ENCODE measurements around the gene HUS1. TPM values are rescaled to one million over a fixed set of nuclear protein-coding genes. Genes with fewer than 3 reads are reported as not detected.

The HUS1 gene
- total RNA-seq, 1 donor from 2014 or later: 40.6 TPM

GRCh38 chr7:47952224-47952623 lies 27.2 kb downstream of the HUS1 start:
- Mint-ChIP-seq H3K4me3 (ENCODE audit: unreplicated experiment) (no peak overlapping the region), H3K4me1 (ENCODE audit: low read depth, unreplicated experiment) (no peaks in the 10 kb centered on the region), H3K9me3 (ENCODE audit: unreplicated experiment) (no peaks in the 10 kb centered on the region), H3K27ac (ENCODE audit: unreplicated experiment) (no peak overlapping the region), H3K27me3 (ENCODE audit: unreplicated experiment) (peaks cover 1% of the 10 kb centered on the region), H3K36me3 (ENCODE audit: unreplicated experiment) (no peaks in the 10 kb centered on the region)
- DNase-seq: no peak
- TF ChIP-seq, protein P1, sequence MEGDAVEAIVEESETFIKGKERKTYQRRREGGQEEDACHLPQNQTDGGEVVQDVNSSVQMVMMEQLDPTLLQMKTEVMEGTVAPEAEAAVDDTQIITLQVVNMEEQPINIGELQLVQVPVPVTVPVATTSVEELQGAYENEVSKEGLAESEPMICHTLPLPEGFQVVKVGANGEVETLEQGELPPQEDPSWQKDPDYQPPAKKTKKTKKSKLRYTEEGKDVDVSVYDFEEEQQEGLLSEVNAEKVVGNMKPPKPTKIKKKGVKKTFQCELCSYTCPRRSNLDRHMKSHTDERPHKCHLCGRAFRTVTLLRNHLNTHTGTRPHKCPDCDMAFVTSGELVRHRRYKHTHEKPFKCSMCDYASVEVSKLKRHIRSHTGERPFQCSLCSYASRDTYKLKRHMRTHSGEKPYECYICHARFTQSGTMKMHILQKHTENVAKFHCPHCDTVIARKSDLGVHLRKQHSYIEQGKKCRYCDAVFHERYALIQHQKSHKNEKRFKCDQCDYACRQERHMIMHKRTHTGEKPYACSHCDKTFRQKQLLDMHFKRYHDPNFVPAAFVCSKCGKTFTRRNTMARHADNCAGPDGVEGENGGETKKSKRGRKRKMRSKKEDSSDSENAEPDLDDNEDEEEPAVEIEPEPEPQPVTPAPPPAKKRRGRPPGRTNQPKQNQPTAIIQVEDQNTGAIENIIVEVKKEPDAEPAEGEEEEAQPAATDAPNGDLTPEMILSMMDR (IDR thresholded peaks at IDR 0.05; ENCODE audit: partially characterized antibody, unreplicated experiment): no peak

DNA sequence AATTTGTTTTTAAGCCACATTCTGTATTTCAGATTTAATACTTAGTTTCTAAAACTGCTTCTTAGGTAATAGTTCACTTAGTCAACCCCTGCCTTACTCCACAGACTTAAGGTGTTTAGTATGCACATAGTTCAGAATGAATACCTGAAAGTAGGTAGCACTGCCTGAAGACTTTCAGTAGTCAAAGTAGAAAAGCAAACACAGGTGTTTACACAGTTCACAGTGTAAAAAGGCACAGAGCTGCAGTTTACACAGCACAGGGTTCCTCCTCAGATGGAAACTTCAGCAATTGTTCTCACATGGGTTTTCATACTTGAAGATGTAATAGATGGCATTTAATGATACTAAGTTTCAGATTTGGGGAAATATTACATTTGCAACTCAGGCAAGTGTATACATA lies 28.0 kb downstream of the HUS1 start:
- TF ChIP-seq, protein P1 (IDR thresholded peaks at IDR 0.05; ENCODE audit: partially characterized antibody, unreplicated experiment): no peak
- H3K27ac Mint-ChIP-seq (ENCODE audit: unreplicated experiment): no peak overlapping the region
- H3K36me3 Mint-ChIP-seq (ENCODE audit: unreplicated experiment): no peaks in the 10 kb centered on the region
- H3K9me3 Mint-ChIP-seq (ENCODE audit: unreplicated experiment): no peaks in the 10 kb centered on the region
- DNase-seq: no peak
- peaks cover 4% of the 10 kb centered on the region for H3K4me1 Mint-ChIP-seq (ENCODE audit: low read depth, unreplicated experiment)
- H3K4me3 Mint-ChIP-seq (ENCODE audit: unreplicated experiment): no peak overlapping the region
- peaks cover 1% of the 10 kb centered on the region for H3K27me3 Mint-ChIP-seq (ENCODE audit: unreplicated experiment)

- Mint-ChIP-seq H3K4me1 (ENCODE audit: low read depth, unreplicated experiment) (peaks cover 11% of the 10 kb centered on the region), H3K4me3 (ENCODE audit: unreplicated experiment) (no peak overlapping the region), H3K9me3 (ENCODE audit: unreplicated experiment) (no peaks in the 10 kb centered on the region), H3K27me3 (ENCODE audit: unreplicated experiment) (peaks cover 1% of the 10 kb centered on the region), H3K27ac (ENCODE audit: unreplicated experiment) (no peak overlapping the region), H3K36me3 (ENCODE audit: unreplicated experiment) (no peaks in the 10 kb centered on the region)
- DNase-seq: no peak
- TF ChIP-seq, protein P1 (IDR thresholded peaks at IDR 0.05; ENCODE audit: partially characterized antibody, unreplicated experiment): no peak
Observed at GRCh38 chr7:47950714-47951113, 28.7 kb downstream of the HUS1 start.

DNA sequence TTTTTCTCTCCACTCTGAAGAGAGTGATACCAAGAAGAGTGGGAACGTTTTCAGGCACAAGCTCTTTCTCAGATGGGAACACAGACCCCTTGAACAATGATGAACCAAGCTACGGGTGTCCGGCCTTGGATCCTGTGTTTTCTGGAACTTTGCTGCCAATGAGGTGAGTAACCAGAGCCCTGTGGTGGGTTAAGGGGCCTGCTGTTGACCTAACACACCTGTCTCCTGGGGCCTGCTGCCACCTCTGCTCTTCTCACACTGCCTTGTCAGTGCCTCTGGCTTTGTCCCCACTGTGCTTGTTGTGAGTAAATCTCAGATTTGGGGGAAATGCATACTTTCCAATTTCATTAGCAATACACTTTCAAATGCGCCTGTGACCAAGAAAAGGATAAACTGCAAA lies 29.7 kb downstream of the HUS1 start:
- H3K4me3 Mint-ChIP-seq (ENCODE audit: unreplicated experiment): no peak overlapping the region
- H3K9me3 Mint-ChIP-seq (ENCODE audit: unreplicated experiment): no peaks in the 10 kb centered on the region
- no peak for DNase-seq
- peaks cover 16% of the 10 kb centered on the region for H3K4me1 Mint-ChIP-seq (ENCODE audit: low read depth, unreplicated experiment)
- TF ChIP-seq, protein P1 (IDR thresholded peaks at IDR 0.05; ENCODE audit: partially characterized antibody, unreplicated experiment): no peak
- H3K27ac Mint-ChIP-seq (ENCODE audit: unreplicated experiment): no peak overlapping the region
- no peaks in the 10 kb centered on the region for H3K36me3 Mint-ChIP-seq (ENCODE audit: unreplicated experiment)
- peaks cover 1% of the 10 kb centered on the region for H3K27me3 Mint-ChIP-seq (ENCODE audit: unreplicated experiment)

- DNase-seq: no peak
- Mint-ChIP-seq H3K27me3 (ENCODE audit: unreplicated experiment) (no peaks in the 10 kb centered on the region), H3K4me3 (ENCODE audit: unreplicated experiment) (no peak within 1 kb of the TSS), H3K4me1 (ENCODE audit: low read depth, unreplicated experiment) (peaks cover 16% of the 10 kb centered on the region), H3K9me3 (ENCODE audit: unreplicated experiment) (peaks cover 1% of the 10 kb centered on the region), H3K36me3 (ENCODE audit: unreplicated experiment) (no peaks in the 10 kb centered on the region), H3K27ac (ENCODE audit: unreplicated experiment) (peak within 1 kb of the TSS; percentile 9)
- TF ChIP-seq, protein P1 (IDR thresholded peaks at IDR 0.05; ENCODE audit: partially characterized antibody, unreplicated experiment): no peak
Observed at GRCh38 chr7:47948141-47948790, 31.1 kb downstream of the HUS1 start, which contains the start of gene PKD1L1. PKD1L1 (minus strand) TSS chr7:47948466; CDS start chr7:47948440, 26 bp downstream.
